ELR (cell line): ENCODE data around the gene HIVEP3.
"Not testable (repeated sequence)": the region's sequence is repeated elsewhere in the genome, so short reads cannot be mapped to it uniquely, and the experiment has no call there.

ENCODE experiments used
- DNase-seq: peaks from one replicate; pipeline ENCODE4 v3.0.0-alpha.2; 2015; ENCODE audit warnings: low read depth

The HIVEP3 gene

DNA sequence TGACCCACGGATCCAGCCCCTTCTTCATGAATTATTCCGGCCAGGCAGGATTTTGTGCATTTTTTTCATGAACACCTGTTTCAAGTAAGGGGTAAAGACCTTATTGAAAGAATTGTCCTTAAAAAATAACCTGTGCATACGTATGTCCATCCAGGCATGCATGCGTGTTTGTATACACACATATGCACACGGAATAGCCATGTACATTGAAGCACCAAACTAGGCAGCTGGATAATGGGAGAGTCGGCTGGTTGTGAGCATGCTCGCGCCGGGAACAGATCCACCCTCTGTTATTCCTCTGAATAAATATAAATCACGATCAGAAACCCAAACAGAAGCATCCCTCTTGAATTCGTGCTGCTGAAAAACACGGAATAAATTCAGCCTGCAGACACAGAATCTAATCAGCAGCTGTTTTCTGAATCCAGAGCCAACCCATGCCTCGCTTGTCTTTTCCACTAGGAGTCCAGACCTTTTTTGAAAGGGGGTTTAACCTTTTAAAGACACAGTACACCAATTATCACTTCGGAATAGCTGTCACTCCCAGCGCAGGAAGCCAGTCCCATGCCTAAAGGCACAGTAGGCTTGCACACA is at the start of gene HIVEP3:
Gene HIVEP3 (minus strand): TSS at position 473 of the 594 bp plus-strand sequence.
- DNase-seq: peak; percentile 69

DNA sequence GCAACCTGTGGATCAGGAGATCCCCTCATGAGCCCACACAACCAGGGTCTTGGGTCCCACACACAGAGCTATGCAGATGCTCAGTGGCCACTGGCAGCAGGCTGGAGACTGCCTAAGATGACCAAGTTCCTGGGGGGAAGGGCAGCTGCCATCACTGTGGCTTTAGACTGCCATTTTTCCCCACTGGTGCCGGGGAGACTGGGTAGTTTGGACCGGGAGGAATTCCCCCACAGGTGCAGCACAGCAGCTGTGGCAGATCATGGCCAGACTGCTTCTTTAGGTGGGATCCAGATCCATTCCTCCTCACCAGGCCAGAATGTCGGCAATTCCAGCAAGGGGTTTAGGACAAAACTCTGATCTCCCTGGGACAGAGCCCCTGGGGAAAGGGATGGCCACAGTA is 45.7 kb upstream of the HIVEP3 start:
- DNase-seq: no peak

DNA sequence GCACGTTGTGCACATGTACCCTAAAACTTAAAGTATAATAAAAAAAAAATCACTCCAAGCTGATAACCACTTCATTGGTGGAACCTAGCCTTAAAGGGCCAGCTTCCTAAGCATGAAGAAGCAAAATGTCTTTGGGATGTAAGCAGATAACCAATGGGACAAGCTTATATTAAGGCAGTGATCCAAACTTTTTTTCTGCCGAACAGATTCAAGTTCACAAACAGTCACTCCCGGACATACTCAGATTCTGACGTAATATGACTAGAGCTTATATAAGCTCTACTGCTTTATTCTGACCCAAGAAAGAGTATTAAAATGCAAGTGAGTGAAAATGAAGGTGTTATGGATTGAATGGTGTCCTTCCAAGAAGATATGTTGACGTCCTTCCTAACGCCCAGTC is 44.9 kb upstream of the HIVEP3 start:
- DNase-seq: no peak

DNA sequence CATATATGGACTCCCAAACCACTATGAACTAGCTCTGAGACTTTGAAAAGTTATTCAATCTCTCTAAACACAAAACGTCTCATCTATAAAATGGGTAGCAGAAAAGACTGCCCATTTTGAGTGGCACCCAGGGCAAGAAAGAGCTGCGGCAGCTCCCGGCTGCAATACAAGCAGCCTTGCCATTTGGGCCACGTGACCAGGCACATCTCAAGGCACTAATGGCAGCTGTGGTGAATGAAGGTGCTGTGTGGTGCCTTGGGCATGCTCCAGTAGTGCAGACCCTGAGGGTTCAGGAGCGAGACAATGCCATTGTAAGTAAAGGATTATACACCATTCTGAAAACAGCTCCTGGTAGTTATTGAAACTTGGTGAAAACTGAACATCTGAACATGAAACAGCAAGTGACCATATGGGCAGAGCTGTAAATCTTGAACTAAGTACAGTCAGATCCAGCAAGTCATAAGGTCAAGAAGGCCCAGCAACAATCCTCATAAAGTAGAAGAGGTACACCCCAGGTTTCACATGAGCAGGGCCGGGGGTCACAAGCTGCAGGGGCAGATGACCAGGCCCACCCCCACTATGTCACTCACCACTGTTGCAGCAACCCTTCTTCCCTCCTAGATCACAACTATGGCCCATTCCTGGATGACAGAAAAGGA is 39.4 kb upstream of the HIVEP3 start:
- no peak for DNase-seq

DNA sequence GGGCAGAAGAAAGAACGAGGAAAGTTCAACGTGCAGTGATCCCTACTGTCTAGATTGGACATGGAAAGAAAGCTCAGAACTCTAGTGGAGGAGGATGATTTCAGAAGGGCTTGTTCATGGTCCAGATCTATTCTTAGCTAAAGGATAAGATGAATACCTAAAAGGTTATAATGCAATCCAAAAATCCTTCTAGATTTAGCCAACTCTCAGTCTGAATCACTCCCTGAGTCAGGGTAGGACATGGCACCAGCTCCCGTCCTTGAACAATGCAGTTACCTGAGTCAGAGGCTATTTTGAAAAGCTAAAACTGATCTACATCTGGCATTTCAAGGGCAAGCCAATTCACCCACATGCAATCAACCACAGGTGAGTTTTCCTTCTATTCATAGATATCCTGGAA is 38.8 kb upstream of the HIVEP3 start:
- DNase-seq: peak; percentile 86

DNA sequence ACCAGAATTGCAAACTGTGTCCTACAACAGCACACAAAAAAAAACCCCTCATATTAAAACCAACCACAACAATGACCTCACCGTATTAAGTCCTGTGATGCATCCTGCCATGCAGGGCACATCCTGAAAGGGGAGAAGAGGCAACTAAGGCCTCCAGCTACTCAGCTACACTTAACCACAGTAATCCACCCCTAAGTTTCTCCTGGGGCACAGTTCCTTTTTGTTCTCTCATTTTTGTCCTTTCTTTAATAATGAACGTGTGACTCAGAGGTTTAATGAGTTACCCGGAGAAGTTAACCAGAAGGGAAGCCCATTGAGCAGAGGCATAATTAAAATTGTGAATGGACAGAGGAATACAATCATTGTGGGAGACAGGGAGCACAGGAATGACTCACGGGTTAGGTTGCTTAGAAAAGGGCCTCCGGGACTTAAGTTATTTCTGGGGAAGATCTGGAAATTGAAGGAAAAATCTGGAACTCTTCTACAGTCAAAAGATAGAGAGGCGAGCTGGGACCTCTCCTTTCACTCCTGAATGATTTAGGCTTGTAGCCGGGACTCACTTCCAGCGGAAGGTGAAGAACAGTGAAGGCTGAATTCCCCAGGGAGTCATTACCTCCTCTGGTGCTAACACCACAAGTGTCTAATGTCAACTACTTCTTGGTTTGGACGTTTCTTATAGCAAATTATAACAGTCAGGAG is 36.9 kb upstream of the HIVEP3 start:
- peak; percentile 96 for DNase-seq

DNA sequence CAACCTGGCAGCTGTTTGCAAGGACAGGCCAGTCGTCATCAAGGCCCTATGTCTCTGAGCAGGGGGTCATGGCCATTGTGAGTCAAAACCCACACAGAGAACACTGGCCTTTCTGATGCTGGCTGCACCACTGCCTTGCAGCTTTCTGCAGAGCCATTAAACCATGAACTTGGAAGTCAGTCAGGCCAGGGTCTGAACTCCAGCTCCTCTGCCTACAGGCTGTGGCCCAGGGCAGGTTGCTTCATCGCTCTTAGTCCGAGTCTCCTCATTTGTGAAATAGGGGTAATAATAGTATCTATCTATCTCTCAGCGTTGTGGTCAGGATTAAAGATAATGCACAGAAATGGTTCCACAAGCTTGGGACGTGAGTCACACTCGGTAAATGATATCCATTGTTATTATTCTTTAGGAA is 35.8 kb upstream of the HIVEP3 start:
- peak; percentile 96 for DNase-seq

DNA sequence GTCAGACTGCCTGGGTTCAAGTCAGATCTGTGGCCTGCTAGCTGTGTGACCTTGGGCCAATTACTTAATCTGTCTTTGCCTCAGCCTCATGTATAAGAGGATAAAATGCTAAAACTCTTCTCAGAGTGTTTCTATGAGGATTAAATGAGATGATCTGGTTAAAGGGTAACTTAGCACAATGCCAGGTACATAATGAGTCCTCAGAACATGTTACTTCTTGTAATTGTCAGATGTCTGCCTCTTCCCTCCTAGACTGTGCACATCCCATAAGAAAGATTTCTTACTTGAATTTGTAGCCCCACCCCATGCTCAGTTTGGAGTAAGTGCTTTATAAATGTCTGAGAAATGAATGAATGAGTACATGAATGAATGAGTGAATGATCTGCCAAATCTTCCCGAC is 34.6 kb upstream of the HIVEP3 start:
- no peak for DNase-seq

DNA sequence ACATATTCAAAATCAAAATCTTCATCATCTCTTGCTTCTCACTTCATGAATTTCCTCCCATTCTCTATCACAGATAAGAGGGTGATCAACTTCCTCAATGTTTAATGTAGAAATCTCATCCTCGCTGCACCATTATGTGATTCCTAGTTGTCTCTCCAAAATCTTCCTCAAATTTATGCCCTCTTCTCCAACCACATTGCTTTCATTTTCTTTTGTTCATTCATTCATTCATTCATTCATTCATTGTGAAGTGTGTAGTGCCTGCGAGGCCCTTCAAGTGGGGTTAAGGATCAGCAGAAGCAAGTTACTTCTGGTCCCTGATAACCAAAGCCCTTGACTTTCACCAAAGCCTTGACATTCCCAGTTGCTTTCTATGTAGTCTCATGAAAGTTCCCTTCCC is 33.5 kb upstream of the HIVEP3 start:
- no peak for DNase-seq

DNA sequence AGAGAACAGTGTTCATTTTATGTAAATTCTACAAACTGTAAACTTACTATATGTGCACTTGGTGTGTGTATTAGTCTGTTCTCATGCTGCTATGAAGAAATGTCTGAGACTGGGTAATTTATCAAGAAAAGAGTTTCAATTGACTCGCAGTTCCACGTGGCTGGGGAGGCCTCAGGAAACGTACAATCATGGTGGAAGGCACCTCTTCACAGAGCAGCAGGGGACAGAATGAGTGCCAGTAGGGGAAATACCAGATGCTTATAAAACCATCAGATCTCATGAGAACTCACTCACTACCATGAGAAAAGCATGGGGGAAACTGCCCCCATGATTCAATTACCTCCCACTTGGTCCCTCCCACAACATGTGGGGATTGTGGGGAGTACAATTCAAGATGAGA is 32.8 kb upstream of the HIVEP3 start:
- DNase-seq: not testable (repeated sequence)

DNA sequence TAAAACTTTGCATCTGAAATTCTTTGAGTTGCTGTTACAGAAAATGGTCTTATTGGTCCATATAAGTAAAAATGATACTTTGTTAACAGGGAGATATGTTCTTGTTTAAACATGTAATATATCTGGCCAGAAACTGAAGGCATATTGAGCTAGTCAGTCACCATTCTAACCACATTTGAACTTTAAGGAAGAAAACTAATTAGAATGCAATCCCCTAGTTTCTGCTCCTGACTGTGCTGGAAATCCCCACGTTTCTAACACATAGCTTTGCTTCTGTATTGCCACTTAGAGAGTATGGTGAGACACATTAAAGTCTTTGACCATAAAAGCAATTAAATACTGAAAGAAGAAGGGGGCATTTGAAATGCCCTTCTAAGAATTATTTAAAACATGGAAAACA is 32.1 kb upstream of the HIVEP3 start:
- DNase-seq: peak; percentile 4

DNA sequence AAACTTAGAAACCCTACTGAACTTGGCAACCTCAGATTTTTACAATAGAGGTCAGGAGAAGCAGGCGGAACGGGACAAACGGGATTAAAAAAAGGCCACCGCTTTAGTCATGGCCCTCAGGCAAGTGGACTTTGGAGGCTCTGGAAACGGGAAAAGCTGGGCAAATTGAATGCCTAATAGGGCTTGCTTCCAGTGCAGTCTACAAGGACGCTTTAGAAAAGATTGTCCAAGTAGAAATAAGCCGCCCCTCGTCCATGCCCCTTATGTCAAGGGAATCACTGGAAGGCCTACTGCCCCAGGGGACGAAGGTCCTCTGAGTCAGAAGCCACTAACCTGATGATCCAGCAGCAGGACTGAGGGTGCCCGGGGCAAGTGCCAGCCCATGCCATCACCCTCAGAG is 27.2 kb upstream of the HIVEP3 start:
- not testable (repeated sequence) for DNase-seq

DNA sequence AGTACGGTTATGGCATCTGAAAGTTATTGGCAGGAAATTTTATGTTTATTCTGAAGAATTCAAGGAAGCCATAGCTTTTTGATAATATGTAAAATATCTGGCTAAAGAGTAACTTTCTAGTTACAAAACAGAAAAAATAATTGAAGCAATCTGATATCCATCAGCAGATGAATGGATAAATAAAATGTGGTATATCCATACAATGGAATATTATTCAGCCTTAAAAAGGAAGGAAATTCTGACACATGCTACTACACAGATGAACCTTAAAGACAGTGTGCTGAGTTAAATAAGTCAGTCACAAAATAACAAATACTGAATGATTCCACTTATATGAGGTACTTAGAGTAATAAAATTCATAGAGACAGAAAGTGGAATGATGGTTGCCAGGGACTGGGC is 25.0 kb upstream of the HIVEP3 start:
- DNase-seq: no peak

DNA sequence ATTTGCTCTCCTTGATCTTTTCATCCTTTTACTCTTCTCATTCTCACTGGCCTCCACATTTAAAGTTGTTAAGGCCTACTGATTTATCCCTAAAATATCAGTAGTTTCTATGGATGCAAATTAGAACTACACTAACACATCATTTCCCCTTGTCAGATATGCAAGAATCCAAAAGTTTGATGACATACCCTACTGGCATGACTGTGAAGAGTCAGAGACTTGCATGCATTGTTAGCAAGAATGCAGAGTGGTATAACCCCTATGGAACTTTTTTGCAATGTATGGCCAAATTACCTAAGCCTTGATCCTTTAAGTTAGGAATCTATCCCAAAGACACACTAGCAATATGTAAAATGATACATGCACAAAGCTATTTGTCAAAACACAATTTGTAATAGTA is 23.6 kb upstream of the HIVEP3 start:
- no peak for DNase-seq

DNA sequence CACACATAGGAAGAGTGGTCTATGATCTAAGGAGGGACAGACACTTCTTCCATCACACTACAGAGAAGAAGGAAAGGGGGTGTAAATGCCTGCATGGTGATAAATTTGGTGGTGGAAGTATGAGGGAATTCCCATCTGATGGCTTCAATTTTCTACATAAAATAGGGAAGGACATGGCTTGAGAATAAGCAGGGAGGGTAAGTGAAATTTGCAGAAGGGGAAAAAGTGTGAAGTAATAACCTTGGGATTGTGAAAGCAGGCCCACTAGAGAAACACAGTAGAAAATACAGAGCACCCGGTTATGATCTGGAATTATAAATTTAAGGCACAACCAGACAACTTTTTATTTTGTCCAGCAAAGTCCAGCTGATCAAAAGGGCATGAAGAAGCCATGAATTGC is 22.7 kb upstream of the HIVEP3 start:
- no peak for DNase-seq

DNA sequence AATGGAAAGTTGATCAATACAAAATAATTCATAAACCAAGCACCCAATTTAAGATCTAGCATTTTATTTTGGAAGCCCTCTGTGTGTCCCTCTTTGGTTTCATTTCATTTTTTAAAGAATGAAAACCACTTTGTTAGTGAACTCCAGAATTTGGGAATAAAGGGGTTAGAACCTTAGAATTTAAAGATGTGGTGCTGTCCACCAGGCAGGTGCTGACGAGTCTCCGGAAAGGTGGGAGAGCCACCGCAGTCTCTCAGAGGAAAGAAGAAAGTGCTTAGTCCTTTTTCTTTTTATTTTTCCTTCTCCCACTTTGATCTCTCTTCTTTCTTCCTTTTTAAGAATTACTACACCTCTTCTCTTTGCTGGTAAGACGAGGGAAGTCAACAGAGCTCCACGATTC is 20.5 kb upstream of the HIVEP3 start:
- DNase-seq: no peak

DNA sequence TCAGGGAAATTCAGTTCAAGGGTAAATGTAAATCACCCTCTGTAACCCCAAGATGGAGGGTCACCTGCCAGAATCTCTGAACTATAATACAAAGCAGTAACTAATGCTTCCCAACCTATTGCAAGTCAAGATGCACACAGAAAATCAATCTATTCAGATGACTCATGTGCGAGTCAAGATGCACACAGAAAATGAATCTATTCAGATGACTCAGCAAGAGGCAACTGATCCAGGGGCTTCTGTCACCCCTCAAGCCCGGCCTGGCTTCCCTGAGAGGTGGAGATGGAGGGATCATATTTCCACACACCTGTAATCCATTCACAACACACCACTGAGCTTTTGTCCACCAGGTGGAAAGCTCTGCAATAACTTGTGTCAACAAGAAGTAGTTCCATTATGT is 17.4 kb upstream of the HIVEP3 start:
- peak; percentile 85 for DNase-seq

DNA sequence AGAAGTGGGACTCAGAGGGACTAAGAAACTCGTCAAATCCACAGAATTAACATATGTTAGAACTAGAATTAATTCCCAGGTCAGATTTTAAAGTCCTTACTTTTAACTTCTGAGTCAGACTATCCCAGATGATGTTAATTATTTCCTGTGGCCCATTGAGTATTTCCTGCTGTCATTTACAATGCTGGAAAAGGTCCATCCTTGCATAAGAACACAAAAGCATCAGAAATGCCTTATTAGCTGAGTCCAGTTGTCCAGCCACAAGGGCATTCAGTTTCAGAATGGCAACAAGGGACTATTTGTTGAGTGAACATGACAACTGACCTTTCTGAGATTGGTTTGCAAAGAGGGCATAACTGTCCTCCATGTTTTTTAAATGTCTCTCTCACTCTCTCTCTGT is 16.5 kb upstream of the HIVEP3 start:
- peak; percentile 49 for DNase-seq

DNA sequence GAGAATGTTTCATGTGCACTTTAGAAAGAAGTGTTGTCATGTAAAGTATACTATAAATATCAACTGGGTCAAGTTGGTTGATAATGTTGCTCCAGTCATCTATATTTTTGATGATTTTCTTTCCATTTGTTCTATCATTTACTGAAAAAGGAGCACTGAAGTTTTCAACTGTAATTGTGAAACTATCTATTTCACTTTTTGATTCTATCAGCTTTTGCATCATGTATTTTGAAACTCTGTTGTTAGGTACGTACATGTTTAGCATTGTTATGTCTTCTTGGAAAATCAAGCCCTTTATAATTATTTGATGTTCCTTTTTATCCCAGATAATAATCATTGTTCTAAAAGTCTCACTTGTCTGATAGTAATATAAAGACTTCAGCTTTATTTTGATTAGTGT is 14.4 kb upstream of the HIVEP3 start:
- DNase-seq: no peak

DNA sequence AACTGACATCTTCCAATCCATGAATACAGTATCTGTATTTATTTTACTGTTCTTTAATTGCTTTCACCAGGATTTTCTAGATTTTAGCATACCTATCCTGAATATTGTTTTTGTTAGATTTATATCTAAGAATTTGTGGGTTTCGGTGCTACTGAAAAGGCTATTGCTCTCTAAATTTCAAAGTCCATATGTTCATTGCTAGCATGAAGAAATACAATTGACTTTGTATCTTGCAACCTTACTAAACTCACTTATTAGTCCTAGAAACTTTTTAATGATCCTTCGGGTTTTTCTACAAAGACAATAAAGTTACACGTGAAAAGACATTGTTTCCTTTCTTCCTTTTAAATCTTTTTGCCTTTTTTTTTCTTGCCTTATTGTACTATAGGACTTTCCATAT is 12.9 kb upstream of the HIVEP3 start:
- no peak for DNase-seq

DNA sequence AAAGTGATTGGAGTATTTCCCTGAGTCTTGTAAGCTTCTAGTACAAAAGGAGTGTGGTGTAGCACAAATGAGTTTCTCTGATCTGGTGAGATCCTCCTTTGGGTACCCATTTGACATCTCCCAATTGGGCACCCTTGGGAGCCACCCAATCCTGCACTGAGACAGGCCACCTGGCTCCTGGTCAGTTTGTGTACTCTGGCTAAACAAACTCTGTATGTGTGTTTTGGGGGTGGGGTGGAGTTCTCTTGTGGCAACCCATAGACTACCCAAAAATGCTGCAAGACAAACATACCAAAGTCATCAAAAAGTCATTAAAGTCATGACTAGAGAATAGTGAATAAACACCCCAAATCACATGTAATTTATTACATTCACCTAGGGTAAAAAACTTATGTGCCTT is 8.4 kb upstream of the HIVEP3 start:
- DNase-seq: no peak

DNA sequence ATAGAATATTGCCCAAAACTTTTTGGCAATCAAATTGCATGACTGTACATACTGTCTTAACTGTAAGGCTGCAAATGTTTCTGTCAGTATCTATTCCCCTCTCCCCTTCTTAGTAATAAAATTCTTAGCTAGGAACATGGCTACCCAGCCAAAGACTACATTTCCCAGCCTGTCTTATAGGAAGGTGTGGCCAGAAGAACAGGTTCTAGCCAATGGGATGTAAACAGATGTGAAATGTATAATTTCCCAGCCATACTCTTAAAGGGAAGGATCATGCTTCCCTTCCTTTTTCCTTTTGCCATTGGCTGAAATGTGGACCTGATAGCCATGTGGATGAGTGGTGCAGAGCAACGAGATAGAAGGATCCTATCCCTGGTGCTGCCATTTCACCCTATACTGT is 7.0 kb upstream of the HIVEP3 start:
- DNase-seq: peak; percentile 39

DNA sequence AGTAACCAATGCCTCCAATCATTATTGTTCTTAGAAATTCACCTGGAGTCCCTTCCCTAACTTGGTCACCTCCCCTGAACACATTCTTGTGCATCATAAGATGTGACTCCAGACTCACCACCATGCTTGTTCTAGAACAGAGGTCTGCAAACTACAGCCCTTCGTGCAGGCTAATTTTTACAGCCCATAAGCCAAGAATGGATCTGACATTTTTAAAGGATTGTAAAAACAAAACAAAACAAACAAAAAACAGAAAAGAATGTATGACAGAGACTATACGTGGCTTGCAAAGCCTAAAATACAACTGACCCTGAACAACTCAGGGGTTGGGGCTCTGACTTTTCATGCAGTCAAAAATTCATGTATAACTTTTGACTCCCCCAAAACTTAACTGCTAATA is 6.2 kb upstream of the HIVEP3 start:
- DNase-seq: no peak

DNA sequence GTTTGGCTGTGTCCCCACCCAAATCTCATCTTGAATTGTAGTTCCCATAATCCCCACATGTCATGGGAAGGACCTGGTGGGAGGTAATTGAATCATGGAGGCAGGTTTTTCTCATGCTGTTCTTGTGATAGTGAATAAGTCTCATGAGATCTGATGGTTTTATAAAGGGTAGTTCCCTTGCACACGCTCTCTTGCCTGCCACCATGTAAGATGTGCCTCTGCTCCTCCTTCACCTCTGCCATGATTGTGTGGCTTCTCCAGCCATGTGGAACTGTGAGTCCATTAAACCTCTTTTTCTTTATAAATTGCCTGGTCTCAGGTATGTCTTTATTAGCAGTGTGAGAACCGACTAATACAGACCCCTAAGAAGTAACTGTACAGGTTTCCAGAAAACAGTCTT is 2.5 kb upstream of the HIVEP3 start:
- not testable (repeated sequence) for DNase-seq
